GM19239 (cell line): Measurements from ENCODE around the gene THAP3.

ENCODE experiments used
- DNase-seq: peaks from one replicate; pipeline ENCODE4 v3.0.0; 2011; ENCODE audit warnings: low spot score; ENCODE audit not compliant: insufficient read length
- FAIRE-seq: peaks from 2 replicates; lab custom pipeline; 2011; peaks lifted over from hg19 to GRCh38; lab: Jason Lieb, UNC

THAP3 gene

GRCh38 chr1:6624710-6625583 is at the start of gene THAP3:
THAP3 (plus strand) TSS chr1:6624868; CDS start chr1:6625219, 351 bp downstream.
- DNase-seq (peak; percentile 97), FAIRE-seq (peak; percentile 83)

GRCh38 chr1:6577831-6578525 is 46.7 kb upstream of the THAP3 start:
- FAIRE-seq (no peak), DNase-seq (no peak)

GRCh38 chr1:6578624-6579373 is 45.9 kb upstream of the THAP3 start:
- no peak for DNase-seq

GRCh38 chr1:6579374-6580118 is 45.1 kb upstream of the THAP3 start, which contains the start of gene ZBTB48:
ZBTB48 (plus strand) TSS chr1:6579994; CDS start chr1:6580610, 616 bp downstream.
- DNase-seq (peak; percentile 100), FAIRE-seq (peak; percentile 95)

More at GRCh38 chr1:6578624-6579373, 45.9 kb upstream of the THAP3 start:
- FAIRE-seq = no peak

GRCh38 chr1:6580119-6580592 is 44.5 kb upstream of the THAP3 start:
- DNase-seq (no peak), FAIRE-seq (peak; percentile 21)

- DNase-seq (no peak), FAIRE-seq (no peak)
Observed at GRCh38 chr1:6580593-6581409, 43.9 kb upstream of the THAP3 start.

- peak; percentile 68 for FAIRE-seq
- no peak for DNase-seq
Observed at GRCh38 chr1:6581561-6582305, 42.9 kb upstream of the THAP3 start.

GRCh38 chr1:6582370-6582769 is 42.3 kb upstream of the THAP3 start:
- FAIRE-seq = peak; percentile 80
- DNase-seq = no peak

GRCh38 chr1:6584126-6585080 is 40.3 kb upstream of the THAP3 start:
- FAIRE-seq = no peak

GRCh38 chr1:6585081-6585722 is 39.5 kb upstream of the THAP3 start:
- FAIRE-seq = no peak
- DNase-seq = no peak

More at GRCh38 chr1:6584126-6585080, 40.3 kb upstream of the THAP3 start:
- no peak for DNase-seq

- FAIRE-seq = no peak
Observed at GRCh38 chr1:6585841-6586240, 38.8 kb upstream of the THAP3 start.

GRCh38 chr1:6586404-6586816 is 38.3 kb upstream of the THAP3 start:
- FAIRE-seq (no peak), DNase-seq (no peak)

More at GRCh38 chr1:6585841-6586240, 38.8 kb upstream of the THAP3 start:
- DNase-seq = no peak

- DNase-seq (no peak), FAIRE-seq (no peak)
Observed at GRCh38 chr1:6587261-6588005, 37.2 kb upstream of the THAP3 start.

GRCh38 chr1:6588128-6588892 is 36.4 kb upstream of the THAP3 start:
- FAIRE-seq (no peak), DNase-seq (no peak)

GRCh38 chr1:6588893-6589520 is 35.7 kb upstream of the THAP3 start:
- no peak for DNase-seq
- FAIRE-seq = no peak
